Measurements from ENCODE around the gene MRPL39.

The MRPL39 gene

DNA sequence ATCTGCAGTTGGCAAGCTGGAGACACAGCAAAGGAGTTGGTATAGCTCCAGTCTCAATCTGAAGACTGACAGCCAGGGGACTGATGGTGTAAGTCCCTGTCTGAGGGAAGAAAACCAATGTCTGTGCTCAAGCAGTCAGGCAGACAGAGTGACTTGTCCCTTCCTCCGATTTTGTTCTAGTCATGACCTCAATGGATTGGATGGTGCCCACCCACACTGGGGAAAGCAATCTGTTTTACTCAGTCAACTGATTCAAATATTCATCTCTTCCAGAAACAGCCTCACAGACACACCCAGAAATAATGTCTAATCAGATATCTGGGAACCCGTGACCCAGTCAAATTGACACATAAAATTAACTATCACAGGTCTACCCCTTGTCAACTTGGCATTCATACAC lies 11.9 kb upstream of the MRPL39 start:
- H3K4me3 ChIP-seq (ENCODE audit: insufficient read depth, low read depth, low read length, poor library complexity, severe bottlenecking), result no peak overlapping the region
- H3K36me3 ChIP-seq (ENCODE audit: control insufficient read depth, insufficient read depth, low read length), result no peaks in the 10 kb centered on the region
- no peaks in the 10 kb centered on the region for H3K27me3 ChIP-seq (replicated peaks; ENCODE audit: control insufficient read depth, insufficient read depth, low read length, poor library complexity, severe bottlenecking)
- H3K27ac ChIP-seq (ENCODE audit: insufficient read depth, low read length, poor library complexity, severe bottlenecking), result no peak overlapping the region
- no peaks in the 10 kb centered on the region for H3K4me1 ChIP-seq (ENCODE audit: control insufficient read depth, insufficient read depth, low read length, poor library complexity, severe bottlenecking)
- no peaks in the 10 kb centered on the region for H3K9me3 ChIP-seq (ENCODE audit: control insufficient read depth, low read length)
- DNase-seq, result no peak

DNA sequence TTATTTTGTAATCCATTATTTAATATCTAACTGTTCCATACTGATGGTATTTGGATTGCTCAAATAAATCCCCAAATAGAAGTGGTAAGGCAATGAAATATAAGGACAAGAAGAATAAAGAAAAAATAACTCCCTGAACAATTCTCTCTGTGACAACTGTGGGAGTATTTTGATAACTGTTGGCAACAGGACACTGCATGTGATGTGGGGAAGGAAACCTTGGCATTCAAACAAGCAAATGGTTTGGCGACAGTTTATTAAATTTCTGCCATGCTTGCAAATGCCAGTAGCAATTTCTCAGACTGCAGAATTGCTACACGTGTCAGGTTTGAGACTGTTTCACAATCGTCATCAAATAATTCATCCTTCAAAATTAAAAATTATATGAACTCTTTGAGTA lies 8.6 kb upstream of the MRPL39 start:
- Histone ChIP-seq H3K4me1 (ENCODE audit: control insufficient read depth, insufficient read depth, low read length, poor library complexity, severe bottlenecking) (no peaks in the 10 kb centered on the region), H3K27me3 (replicated peaks; ENCODE audit: control insufficient read depth, insufficient read depth, low read length, poor library complexity, severe bottlenecking) (no peaks in the 10 kb centered on the region), H3K27ac (ENCODE audit: insufficient read depth, low read length, poor library complexity, severe bottlenecking) (no peak overlapping the region), H3K36me3 (ENCODE audit: control insufficient read depth, insufficient read depth, low read length) (no peaks in the 10 kb centered on the region), H3K9me3 (ENCODE audit: control insufficient read depth, low read length) (no peaks in the 10 kb centered on the region), H3K4me3 (ENCODE audit: insufficient read depth, low read depth, low read length, poor library complexity, severe bottlenecking) (no peak overlapping the region)
- DNase-seq, result no peak

DNA sequence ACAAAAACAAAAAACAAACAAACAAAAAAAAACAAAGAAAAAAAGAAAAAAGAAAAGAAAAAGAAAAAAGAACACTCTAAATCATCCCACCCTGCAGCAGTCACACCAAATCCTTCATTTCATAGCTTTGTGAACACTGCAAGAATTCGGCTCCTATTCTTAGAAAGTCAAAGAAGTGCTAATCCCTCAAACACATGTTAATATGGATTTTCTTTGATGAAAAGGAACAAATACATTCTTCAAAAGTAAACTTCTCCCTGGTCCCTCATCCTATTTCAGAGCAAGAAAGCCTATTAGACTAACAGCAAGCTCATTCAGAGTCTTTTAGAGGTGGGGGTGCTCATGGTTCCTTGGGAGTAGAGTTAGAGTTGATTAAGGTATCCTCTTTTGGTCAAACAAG lies 7.2 kb upstream of the MRPL39 start:
- no peak overlapping the region for H3K27ac ChIP-seq (ENCODE audit: insufficient read depth, low read length, poor library complexity, severe bottlenecking)
- H3K4me1 ChIP-seq (ENCODE audit: control insufficient read depth, insufficient read depth, low read length, poor library complexity, severe bottlenecking), result no peaks in the 10 kb centered on the region
- no peak overlapping the region for H3K4me3 ChIP-seq (ENCODE audit: insufficient read depth, low read depth, low read length, poor library complexity, severe bottlenecking)
- H3K27me3 ChIP-seq (replicated peaks; ENCODE audit: control insufficient read depth, insufficient read depth, low read length, poor library complexity, severe bottlenecking), result no peaks in the 10 kb centered on the region
- no peak for DNase-seq
- no peaks in the 10 kb centered on the region for H3K9me3 ChIP-seq (ENCODE audit: control insufficient read depth, low read length)
- H3K36me3 ChIP-seq (ENCODE audit: control insufficient read depth, insufficient read depth, low read length), result no peaks in the 10 kb centered on the region

DNA sequence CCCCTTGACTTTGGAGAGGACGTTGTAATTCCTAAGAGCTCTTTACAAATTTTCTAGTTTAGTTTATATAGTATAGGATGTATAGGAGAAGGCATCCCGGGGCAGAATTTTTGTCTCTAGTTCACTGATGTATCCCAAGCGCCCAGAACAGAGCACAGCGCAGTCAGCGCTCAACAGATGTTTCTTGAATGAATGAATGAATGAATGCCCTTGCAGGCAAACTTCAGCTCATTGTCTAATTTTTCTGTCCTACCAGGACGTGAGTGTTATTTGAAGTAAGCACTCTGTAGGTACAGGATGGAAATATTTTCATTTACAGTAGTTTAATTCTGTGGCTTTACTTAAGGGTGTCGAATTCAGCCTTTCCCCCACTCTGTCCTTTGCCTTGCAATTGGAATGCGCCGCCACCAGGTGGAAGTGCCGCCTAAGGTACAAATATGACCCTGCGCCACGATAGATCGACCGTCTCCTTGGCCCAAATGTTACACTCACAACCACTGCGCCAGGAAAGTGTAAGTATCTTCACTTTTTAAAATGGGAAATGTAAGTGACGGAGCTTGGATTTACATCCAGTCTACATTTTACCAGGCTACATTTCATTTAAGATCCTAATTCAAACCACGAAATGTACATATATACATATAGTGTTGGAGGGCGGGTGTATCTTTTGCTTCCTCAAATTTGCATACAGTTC lies 910 bp upstream of the MRPL39 start:
- Histone ChIP-seq H3K4me3 (ENCODE audit: insufficient read depth, low read depth, low read length, poor library complexity, severe bottlenecking) (peak overlapping the region; percentile 83), H3K4me1 (ENCODE audit: control insufficient read depth, insufficient read depth, low read length, poor library complexity, severe bottlenecking) (peaks cover 15% of the 10 kb centered on the region), H3K36me3 (ENCODE audit: control insufficient read depth, insufficient read depth, low read length) (peaks cover 10% of the 10 kb centered on the region), H3K27me3 (replicated peaks; ENCODE audit: control insufficient read depth, insufficient read depth, low read length, poor library complexity, severe bottlenecking) (no peaks in the 10 kb centered on the region), H3K9me3 (ENCODE audit: control insufficient read depth, low read length) (no peaks in the 10 kb centered on the region), H3K27ac (ENCODE audit: insufficient read depth, low read length, poor library complexity, severe bottlenecking) (peak overlapping the region; percentile 77)
- DNase-seq, result peak; percentile 52 to 64 (median 53)

DNA sequence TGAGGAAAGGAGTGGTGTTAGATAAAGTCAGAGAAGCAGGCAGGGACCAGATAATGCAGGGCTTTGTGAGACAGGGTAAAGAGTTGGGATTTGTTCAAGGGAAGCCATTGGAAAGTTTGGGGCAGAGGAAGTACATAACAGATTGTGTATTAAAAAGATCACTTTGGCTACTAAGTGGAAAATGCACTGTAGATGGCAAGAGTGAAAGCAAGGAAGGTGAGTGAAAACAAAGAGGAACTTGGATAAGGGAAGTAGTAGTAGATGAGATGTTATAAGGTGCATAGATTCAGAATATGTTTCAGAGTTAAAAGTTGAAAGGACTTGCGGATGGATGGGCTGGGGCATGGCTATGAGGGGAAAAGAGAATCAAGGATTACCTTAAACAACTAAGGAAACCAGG lies 17.4 kb downstream of the MRPL39 start:
- no peaks in the 10 kb centered on the region for H3K4me1 ChIP-seq (ENCODE audit: control insufficient read depth, insufficient read depth, low read length, poor library complexity, severe bottlenecking)
- H3K4me3 ChIP-seq (ENCODE audit: insufficient read depth, low read depth, low read length, poor library complexity, severe bottlenecking), result no peak overlapping the region
- H3K27ac ChIP-seq (ENCODE audit: insufficient read depth, low read length, poor library complexity, severe bottlenecking), result no peak overlapping the region
- H3K27me3 ChIP-seq (replicated peaks; ENCODE audit: control insufficient read depth, insufficient read depth, low read length, poor library complexity, severe bottlenecking), result no peaks in the 10 kb centered on the region
- no peaks in the 10 kb centered on the region for H3K9me3 ChIP-seq (ENCODE audit: control insufficient read depth, low read length)
- DNase-seq, result no peak
- peaks cover 48% of the 10 kb centered on the region for H3K36me3 ChIP-seq (ENCODE audit: control insufficient read depth, insufficient read depth, low read length)

DNA sequence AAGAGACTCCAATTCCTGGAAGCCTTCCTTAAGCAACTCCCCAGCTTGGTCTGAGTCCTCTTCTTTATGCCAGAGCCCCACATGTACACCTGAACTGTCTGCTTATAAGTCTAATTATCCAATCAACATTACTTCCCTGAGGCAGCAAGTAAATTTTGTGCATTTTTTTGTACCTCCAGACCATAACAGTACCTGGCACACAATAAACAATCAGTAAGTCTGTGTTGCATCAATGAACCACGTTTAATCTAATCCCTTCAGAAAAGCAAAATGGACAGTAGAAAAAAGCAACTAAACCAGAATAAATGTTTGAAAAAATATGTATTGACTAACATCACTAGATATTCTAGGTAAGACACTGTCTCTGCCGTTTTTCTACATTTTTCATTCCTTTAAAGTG lies 20.5 kb downstream of the MRPL39 start:
- Histone ChIP-seq H3K27ac (ENCODE audit: insufficient read depth, low read length, poor library complexity, severe bottlenecking) (no peak overlapping the region), H3K4me1 (ENCODE audit: control insufficient read depth, insufficient read depth, low read length, poor library complexity, severe bottlenecking) (no peaks in the 10 kb centered on the region), H3K36me3 (ENCODE audit: control insufficient read depth, insufficient read depth, low read length) (peaks cover 19% of the 10 kb centered on the region), H3K4me3 (ENCODE audit: insufficient read depth, low read depth, low read length, poor library complexity, severe bottlenecking) (no peak overlapping the region), H3K9me3 (ENCODE audit: control insufficient read depth, low read length) (no peaks in the 10 kb centered on the region), H3K27me3 (replicated peaks; ENCODE audit: control insufficient read depth, insufficient read depth, low read length, poor library complexity, severe bottlenecking) (no peaks in the 10 kb centered on the region)
- DNase-seq, result no peak

DNA sequence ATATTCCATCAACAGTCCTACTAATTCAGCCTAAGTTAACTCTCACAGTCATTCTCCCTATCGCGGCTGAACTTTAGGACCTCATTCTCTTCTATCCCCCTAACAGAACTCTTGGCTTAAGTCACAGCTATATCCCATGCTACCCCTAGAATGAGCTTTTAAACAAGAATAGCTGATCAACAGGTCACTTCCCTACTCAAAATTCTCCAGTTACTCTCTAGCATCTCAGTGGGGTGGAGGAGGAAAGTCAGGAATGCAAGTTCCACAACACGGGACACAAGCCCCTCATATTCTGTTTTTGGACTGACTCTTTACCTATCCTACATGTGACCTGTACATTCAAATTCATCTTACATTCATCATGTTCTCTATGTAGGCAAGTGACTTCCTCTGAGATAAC lies 21.0 kb downstream of the MRPL39 start:
- H3K9me3 ChIP-seq (ENCODE audit: control insufficient read depth, low read length), result no peaks in the 10 kb centered on the region
- no peak for DNase-seq
- no peak overlapping the region for H3K4me3 ChIP-seq (ENCODE audit: insufficient read depth, low read depth, low read length, poor library complexity, severe bottlenecking)
- H3K27me3 ChIP-seq (replicated peaks; ENCODE audit: control insufficient read depth, insufficient read depth, low read length, poor library complexity, severe bottlenecking), result no peaks in the 10 kb centered on the region
- H3K27ac ChIP-seq (ENCODE audit: insufficient read depth, low read length, poor library complexity, severe bottlenecking), result no peak overlapping the region
- H3K4me1 ChIP-seq (ENCODE audit: control insufficient read depth, insufficient read depth, low read length, poor library complexity, severe bottlenecking), result no peaks in the 10 kb centered on the region
- peaks cover 16% of the 10 kb centered on the region for H3K36me3 ChIP-seq (ENCODE audit: control insufficient read depth, insufficient read depth, low read length)

DNA sequence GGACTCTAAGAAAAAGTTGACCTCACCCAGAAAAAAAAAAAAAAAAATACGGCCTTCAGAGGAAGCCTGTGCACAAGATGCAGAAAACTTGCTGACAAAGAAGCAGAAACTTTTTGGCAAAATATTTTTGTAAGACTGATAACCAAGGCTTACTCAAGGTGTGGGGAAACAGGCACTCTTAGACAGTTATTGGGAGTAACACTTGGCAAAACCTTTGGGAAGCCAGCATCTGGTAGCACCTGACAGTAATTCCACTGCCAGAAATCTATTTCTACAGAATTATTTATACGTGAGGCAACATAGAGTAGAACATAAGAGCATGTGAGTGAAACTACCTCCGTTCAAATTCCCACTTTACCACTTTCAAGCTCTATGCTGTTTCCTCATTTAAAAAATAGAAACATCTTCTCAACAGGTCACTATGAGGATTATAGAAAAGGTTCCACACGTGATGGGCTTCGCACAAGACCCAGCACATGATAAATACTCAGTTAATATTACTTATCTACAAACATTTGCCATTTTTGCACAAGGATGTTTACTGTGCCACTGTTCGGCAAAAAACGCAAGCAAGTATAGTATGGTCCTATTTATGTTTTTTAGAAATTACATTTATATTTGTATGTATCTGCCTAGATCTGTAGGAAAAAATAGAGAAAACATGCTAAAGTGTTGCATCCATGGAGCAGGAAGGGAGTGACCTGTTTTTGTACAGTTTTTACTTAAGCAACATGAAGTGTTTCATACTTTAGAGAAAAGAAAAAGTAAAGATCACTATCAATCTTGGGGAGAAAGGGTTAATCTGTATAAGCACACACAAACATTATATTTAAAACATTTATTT lies 22.2 kb downstream of the MRPL39 start:
- H3K4me3 ChIP-seq (ENCODE audit: insufficient read depth, low read depth, low read length, poor library complexity, severe bottlenecking), result no peak overlapping the region

DNA sequence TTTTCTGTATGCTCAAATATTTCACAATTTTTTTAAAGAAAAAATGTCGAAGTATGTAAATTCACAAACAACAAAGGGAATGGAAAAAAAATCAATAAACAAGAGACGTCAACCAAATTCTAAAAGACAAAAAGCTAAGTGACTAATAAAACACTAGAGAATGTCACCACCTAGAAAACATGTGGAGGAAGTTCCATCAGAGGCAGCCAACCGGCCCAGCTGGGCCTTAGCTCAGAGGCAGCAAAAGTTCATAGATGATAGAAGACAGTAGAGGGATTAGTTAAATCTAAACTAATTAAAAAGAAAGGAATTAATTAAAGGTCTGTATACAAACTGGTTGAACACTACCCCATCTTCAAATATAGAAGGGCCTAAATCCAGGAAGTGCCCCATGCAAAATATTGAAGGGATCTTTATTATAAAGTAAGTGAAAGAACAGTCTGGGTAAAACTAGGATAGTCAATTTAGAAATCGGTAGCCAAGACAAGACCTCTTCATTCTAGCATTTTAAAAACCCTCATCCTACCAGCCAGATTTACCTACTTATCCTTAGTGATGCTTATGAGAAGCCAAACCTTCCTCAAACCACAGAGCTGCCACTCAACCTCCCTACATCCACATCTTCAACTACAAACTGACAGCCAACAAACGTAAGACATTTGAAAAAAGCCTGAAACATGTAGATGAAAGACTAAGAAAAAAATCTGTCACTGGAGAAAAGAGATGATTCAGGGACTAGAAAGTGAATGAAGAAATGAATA lies 23.7 kb downstream of the MRPL39 start:
- H3K4me3 ChIP-seq (ENCODE audit: insufficient read depth, low read depth, low read length, poor library complexity, severe bottlenecking), result no peak overlapping the region
- no peaks in the 10 kb centered on the region for H3K27me3 ChIP-seq (replicated peaks; ENCODE audit: control insufficient read depth, insufficient read depth, low read length, poor library complexity, severe bottlenecking)
- no peak overlapping the region for H3K27ac ChIP-seq (ENCODE audit: insufficient read depth, low read length, poor library complexity, severe bottlenecking)
- H3K4me1 ChIP-seq (ENCODE audit: control insufficient read depth, insufficient read depth, low read length, poor library complexity, severe bottlenecking), result no peaks in the 10 kb centered on the region
- no peaks in the 10 kb centered on the region for H3K9me3 ChIP-seq (ENCODE audit: control insufficient read depth, low read length)
- DNase-seq, result no peak
- peaks cover 7% of the 10 kb centered on the region for H3K36me3 ChIP-seq (ENCODE audit: control insufficient read depth, insufficient read depth, low read length)

More for the DNA sequence above, 22.2 kb downstream of the MRPL39 start:
- H3K36me3 ChIP-seq (ENCODE audit: control insufficient read depth, insufficient read depth, low read length), result peaks cover 12% of the 10 kb centered on the region
- H3K9me3 ChIP-seq (ENCODE audit: control insufficient read depth, low read length), result no peaks in the 10 kb centered on the region
- H3K4me1 ChIP-seq (ENCODE audit: control insufficient read depth, insufficient read depth, low read length, poor library complexity, severe bottlenecking), result no peaks in the 10 kb centered on the region
- H3K27me3 ChIP-seq (replicated peaks; ENCODE audit: control insufficient read depth, insufficient read depth, low read length, poor library complexity, severe bottlenecking), result no peaks in the 10 kb centered on the region
- H3K27ac ChIP-seq (ENCODE audit: insufficient read depth, low read length, poor library complexity, severe bottlenecking), result no peak overlapping the region
- no peak for DNase-seq

DNA sequence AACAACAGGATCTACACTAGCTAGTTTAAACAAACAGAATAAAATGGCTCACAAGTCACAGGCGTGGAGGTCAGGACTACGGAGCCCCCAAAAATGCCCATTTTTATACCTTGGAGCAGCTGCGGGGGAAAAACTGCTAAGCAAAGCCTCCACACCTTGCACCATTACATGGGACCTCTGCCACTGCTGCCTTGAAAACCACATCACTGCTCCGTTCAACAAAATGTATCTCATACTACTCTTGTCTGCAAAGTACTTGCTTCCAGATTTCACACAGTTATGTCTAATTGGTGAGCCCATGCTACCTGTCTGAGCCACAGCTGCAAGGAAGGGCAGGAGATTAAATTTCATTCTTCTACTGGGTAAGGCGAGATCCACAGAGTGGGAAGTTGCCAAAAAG lies 24.4 kb downstream of the MRPL39 start:
- DNase-seq, result no peak
- Histone ChIP-seq H3K27ac (ENCODE audit: insufficient read depth, low read length, poor library complexity, severe bottlenecking) (no peak overlapping the region), H3K9me3 (ENCODE audit: control insufficient read depth, low read length) (no peaks in the 10 kb centered on the region), H3K36me3 (ENCODE audit: control insufficient read depth, insufficient read depth, low read length) (peaks cover 7% of the 10 kb centered on the region), H3K4me1 (ENCODE audit: control insufficient read depth, insufficient read depth, low read length, poor library complexity, severe bottlenecking) (no peaks in the 10 kb centered on the region), H3K4me3 (ENCODE audit: insufficient read depth, low read depth, low read length, poor library complexity, severe bottlenecking) (no peak overlapping the region), H3K27me3 (replicated peaks; ENCODE audit: control insufficient read depth, insufficient read depth, low read length, poor library complexity, severe bottlenecking) (no peaks in the 10 kb centered on the region)

Measured in effector memory CD4-positive, alpha-beta T cell (primary cell).